ENCODE results near the gene CT45A10. TPM values are rescaled to one million over a fixed set of nuclear protein-coding genes. Genes with fewer than 3 reads are reported as not detected.

The CT45A10 gene
- total RNA-seq, 1 donor from 2014 or later, result not detected

Other genes with a start within 250 kb of the CT45A10 start
- gene CT45A1, start 179.8 kb downstream of the CT45A10 start, total RNA-seq, result not detected in 2 replicates
- not detected in 2 replicates for gene CT45A3, start 125.3 kb downstream of the CT45A10 start, total RNA-seq
- gene CT45A5, start 107.9 kb downstream of the CT45A10 start, total RNA-seq, result not detected in 2 replicates
- gene CT45A6, start 90.7 kb downstream of the CT45A10 start, total RNA-seq, result not detected in 2 replicates
- gene CT45A2, start 73.4 kb downstream of the CT45A10 start, total RNA-seq, result not detected in 2 replicates
- gene CT45A7, start 56.2 kb downstream of the CT45A10 start, total RNA-seq, result not detected in 2 replicates
- not detected in 2 replicates for gene CT45A8, start 38.9 kb downstream of the CT45A10 start, total RNA-seq
- gene CT45A9, start 21.6 kb downstream of the CT45A10 start, total RNA-seq, result not detected in 2 replicates
- not detected in 2 replicates for gene SAGE1, start 272 bp upstream of the CT45A10 start, total RNA-seq
- 7.9 and 9.0 TPM in 2 replicates for gene MMGT1, start 80.5 kb upstream of the CT45A10 start, total RNA-seq
- 22.3 and 24.2 TPM in 2 replicates for gene SLC9A6, start 92.0 kb upstream of the CT45A10 start, total RNA-seq